GM18909 (cell line): ENCODE measurements around the gene NEK9.
"Not testable (repeated sequence)": the region's sequence is repeated elsewhere in the genome, so short reads cannot be mapped to it uniquely, and the experiment has no call there.

Experiments used
- ATAC-seq: cut with Tn5 transposase; IDR thresholded peaks from one replicate; pipeline ENCODE4 v1.9.1; 2021; ENCODE audit warnings: mild to moderate bottlenecking; ENCODE audit not compliant: unreplicated experiment, poor library complexity

The NEK9 gene

GRCh38 chr14:75147423-75148071, 20.7 kb upstream of the NEK9 start:
- no peak for ATAC-seq

DNA sequence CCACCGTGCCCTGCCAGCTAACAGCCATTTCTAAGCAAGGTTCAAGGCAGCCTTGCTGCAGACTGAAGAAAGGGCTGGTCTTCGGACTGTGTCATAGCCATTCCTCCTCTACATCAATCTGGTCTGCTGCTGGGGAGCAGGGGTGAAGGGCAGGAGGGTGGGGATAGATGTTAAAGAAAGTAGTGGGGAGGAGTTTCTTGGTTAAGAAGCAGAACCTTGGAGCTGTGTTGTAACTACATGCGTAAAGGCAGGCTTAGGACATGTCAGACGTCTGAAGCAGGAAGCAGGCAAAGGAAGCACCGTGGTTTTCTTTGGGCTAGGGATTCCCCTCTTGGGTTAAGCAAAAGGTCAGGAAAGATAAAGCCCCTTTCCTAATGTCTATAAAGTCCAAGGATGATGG, 18.1 kb upstream of the NEK9 start:
- ATAC-seq, result no peak

DNA sequence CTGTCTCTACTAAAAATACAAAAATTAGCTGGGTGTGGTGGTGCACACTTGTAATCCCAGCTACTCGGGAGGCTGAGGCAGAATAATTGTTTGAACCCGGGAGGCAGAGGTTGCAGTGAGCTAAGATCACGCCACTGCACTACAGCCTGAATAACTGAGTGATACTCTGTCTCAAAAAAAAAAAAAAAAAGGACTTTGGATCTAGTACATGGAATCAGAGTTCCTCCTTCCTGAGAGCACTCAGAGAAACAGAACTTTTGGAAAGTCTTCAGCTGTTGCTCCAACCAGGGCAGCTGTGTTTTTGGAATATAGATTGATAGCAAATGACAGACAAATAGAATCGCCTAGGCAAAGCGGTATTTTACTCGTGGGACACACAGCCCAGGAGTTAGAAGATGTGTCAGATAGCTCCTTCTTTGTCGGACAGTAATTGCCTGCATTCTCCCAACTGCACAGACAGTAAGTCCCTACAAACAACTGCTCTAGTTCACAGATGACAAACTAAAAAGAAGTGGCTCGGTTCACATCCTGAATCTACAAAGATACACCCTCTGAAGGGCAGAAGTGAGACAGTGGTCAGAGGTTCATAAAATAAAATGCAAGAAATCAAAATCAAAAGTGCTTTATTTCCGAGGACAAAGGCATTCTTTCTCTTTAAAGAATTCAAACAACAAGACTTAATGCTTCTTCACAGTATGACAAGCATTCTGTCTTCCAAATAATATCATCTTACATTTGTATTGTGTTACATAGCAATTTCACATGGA, 17.1 kb upstream of the NEK9 start:
- no peak for ATAC-seq

GRCh38 chr14:75142494-75142893, 15.6 kb upstream of the NEK9 start:
- ATAC-seq, result no peak

DNA sequence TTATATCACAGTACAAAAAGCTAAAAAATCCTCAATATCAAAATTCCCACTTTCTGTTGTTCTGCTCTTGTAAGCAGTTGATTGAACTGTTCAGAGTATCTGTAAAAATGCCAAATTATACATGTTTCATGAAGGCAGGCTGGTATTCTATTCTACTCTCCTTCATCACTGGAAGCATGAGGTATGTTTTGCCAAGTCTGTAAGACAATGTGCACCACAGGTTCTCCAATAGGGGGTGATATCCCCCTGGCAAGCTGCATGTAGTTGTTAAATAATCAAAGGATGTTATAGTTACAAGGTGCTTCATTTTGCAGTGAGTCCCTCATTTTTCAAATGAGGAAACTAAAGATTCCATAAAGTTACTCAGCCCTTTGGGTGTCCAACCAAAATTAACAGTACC, 15.1 kb upstream of the NEK9 start:
- no peak for ATAC-seq

DNA sequence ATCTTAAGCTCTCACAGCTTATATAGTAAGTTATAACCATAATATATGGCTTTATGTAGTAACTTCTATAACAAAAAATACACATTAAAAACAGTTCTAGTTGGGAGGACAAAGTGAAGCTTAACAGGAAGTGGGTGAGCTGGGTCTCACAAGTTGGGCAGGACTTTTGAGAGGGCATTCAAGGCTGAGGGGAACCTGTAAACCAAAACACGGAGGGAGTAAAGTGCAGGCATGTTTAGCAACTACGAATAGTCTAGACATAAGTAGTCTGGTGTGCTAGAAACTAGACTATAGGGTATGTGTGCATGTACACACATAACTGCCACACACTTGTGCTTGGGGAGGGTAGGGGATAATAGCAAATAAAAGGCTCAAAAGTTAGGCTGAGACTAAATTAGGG, 14.2 kb upstream of the NEK9 start:
- ATAC-seq, result no peak

- ATAC-seq, result no peak
Measured at GRCh38 chr14:75140620-75141019, 13.8 kb upstream of the NEK9 start.

- ATAC-seq, result no peak
Measured at GRCh38 chr14:75139185-75139584, 12.3 kb upstream of the NEK9 start.

DNA sequence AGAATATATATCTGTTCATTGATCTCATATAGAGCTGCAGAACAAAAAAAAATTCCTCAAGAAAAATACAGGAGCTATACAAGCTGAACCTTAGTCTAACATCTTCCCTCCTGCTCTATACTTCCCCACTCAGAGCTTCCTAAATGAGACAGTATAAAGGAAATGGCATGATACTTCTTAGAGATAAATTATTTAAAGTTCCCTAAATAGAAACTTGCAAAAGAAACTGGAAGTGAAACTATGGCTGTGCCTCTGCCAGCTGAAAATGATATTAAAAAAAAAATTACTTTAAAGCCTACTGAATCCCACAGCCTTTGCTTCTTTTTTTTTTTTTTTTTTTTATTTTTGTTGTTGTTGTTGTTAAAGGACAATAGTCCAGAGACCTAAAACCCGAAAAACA, 11.6 kb upstream of the NEK9 start:
- ATAC-seq, result no peak

DNA sequence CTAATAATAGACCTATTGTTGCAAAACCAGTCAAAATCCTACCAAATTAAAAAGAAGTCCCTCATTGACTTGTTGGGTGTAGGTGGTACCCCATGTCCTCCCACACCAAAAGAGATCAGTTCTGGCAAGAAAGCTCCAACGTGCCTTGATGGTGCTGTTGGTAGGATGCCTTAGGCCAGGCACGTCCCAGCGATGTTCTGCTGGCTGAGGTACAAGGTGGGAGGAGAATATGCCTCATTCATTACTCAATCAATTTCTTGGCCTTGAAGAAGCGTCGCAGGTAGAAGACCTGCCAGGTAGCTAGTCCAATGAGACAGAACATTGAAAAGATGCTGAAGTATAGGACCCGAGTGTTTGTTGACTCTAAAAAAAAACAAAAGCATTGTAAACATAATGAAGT, 7.8 kb upstream of the NEK9 start:
- no peak for ATAC-seq

DNA sequence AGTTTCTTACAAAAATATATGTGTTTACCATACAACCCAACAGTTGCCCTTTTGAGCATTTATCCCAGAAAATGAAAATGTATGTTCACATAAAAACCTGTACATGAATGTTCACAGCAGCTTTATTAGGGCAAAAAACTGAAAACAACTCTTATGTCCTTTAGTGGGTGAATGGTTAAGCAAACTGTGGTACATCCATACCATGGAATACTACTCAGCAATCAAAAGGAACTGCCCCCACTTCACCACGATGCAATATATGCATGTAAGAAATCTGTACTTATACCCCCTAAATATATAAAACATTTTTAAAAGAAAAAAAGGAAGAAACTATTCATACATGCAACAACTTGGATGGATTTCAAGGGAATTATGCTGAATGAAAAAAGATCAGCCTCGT, 6.7 kb upstream of the NEK9 start:
- ATAC-seq, result no peak

- ATAC-seq, result no peak
Measured at GRCh38 chr14:75132382-75133086, 5.7 kb upstream of the NEK9 start.

GRCh38 chr14:75128596-75128990, 1.7 kb upstream of the NEK9 start:
- ATAC-seq, result no peak

- no peak for ATAC-seq
Measured at GRCh38 chr14:75127903-75128595, 1.2 kb upstream of the NEK9 start.

DNA sequence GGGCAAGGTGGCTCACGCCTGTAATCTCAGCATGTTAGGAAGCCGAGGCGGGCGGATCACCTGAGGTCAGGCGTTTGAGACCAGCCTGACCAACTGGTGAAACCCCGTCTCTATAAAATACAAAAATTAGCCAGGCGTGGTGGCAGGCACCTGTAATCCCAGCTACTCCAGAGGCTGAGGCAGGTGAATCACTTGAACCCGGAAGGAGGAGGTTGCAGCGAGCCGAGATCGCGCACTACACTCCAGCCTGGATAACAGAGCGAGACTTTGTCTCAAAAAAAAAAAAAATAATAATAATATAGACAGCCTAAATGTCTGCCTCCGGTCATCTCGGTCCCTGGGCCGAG, 599 bp upstream of the NEK9 start:
- ATAC-seq, result not testable (repeated sequence)

GRCh38 chr14:75126121-75126544, 715 bp downstream of the NEK9 start:
- no peak for ATAC-seq

DNA sequence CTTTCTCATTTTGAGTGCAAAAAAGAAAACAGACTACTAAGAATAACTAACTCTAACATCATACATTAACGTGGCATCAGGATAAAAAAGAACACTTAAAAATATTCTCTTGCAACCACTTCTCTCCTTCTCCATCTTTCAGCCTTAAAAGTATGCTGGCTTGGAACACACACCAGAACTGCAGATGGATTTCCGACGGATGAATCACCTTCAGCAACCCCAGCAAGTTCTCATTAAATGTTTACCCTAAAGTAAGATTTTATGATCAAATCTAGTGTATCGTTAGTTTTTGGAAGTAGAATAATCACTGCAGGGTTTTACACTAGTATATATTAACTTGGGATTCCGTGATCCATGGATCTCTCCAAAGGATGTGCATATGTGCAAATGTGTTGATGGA, 1.2 kb downstream of the NEK9 start:
- no peak for ATAC-seq

DNA sequence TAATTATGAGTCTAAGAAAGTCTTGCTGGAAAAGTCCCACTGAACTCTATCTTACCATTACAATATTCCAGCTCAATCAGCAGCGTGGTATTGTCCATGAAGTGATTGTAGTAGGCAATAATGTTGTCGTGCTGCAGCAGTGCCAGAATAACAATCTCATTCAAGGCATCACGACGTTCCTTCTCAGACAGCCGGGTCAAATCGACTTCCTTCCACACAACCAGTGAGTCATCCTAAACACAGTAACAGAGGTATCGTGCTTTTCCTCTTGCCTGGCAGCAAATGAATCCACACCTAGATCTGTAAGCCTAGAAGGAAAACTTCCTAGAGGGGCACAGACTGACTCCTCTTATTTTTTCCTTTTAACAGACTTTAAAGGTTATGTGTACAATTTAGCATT, 2.9 kb downstream of the NEK9 start:
- ATAC-seq, result no peak

DNA sequence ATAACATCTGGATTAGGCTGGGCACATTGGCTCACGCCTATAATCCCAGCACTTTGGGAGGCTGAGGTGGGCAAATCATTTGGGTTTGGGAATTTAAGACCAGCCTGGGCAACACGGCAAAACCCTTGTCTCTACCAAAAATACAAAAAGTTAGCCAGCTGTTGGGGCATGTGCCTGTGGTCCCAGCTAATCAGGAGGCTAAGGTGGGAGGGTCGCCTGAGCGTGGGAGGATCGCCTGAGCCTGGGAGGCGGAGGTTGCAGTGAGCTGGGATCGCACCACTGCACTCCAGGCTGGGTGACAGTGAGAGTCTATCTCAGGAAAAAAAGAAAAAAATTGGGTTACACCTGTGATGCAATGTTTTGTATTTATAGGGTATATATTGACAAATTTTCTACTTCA, 5.3 kb downstream of the NEK9 start:
- no peak for ATAC-seq

GRCh38 chr14:75120541-75121291, 6.1 kb downstream of the NEK9 start:
- no peak for ATAC-seq
